Karpas-422 (cell line): ENCODE measurements around the gene PRR3. TPM values are rescaled to one million over a fixed set of nuclear protein-coding genes. Genes with fewer than 3 reads are reported as not detected.
"Not testable (repeated sequence)": the region's sequence is repeated elsewhere in the genome, so short reads cannot be mapped to it uniquely, and the experiment has no call there.

ENCODE experiments used
- DNase-seq: peaks from one replicate; pipeline ENCODE4 v3.0.0-alpha.2; 2015
- H2AFZ ChIP-seq: fragments of 200-600 bp; sonication (generic); 2 replicates; pipeline ENCODE4 v1.6.1; 2014; ENCODE audit warnings: antibody characterized with exemption, low read length, mixed read lengths
- H3K27ac ChIP-seq: fragments of 200-600 bp; sonication (generic); 2 replicates; pipeline ENCODE4 v1.5.1; 2014; ENCODE audit warnings: mild to moderate bottlenecking, low read length, moderate library complexity
- H3K27me3 ChIP-seq: fragments of 200-600 bp; sonication (generic); 2 replicates; pipeline ENCODE4 v1.6.1; 2014; ENCODE audit warnings: low read length, mixed read lengths
- H3K36me3 ChIP-seq: fragments of 200-600 bp; sonication (generic); 2 replicates; pipeline ENCODE4 v1.6.1; 2014; ENCODE audit warnings: low read length, mixed read lengths; ENCODE audit not compliant: insufficient read depth
- H3K4me1 ChIP-seq: fragments of 200-600 bp; sonication (generic); 2 replicates; pipeline ENCODE4 v1.6.1; 2014; ENCODE audit warnings: mild to moderate bottlenecking, low read length, mixed read lengths
- H3K4me2 ChIP-seq: fragments of 200-600 bp; sonication (generic); 2 replicates; pipeline ENCODE4 v1.6.1; 2014; ENCODE audit warnings: low read length, low read depth, mild to moderate bottlenecking; ENCODE audit not compliant: poor library complexity, severe bottlenecking
- H3K4me3 ChIP-seq: fragments of 200-600 bp; sonication (generic); 2 replicates; pipeline ENCODE4 v1.5.1; 2014; ENCODE audit warnings: mild to moderate bottlenecking, antibody characterized with exemption, low read length, mixed read lengths
- H3K79me2 ChIP-seq: fragments of 200-600 bp; sonication (generic); 2 replicates; pipeline ENCODE4 v1.6.1; 2014; ENCODE audit warnings: mild to moderate bottlenecking, low read length, mixed read lengths
- H3K9ac ChIP-seq: fragments of 200-600 bp; sonication (generic); 2 replicates; pipeline ENCODE4 v1.6.0; 2014; ENCODE audit warnings: low read length
- H3K9me2 ChIP-seq: fragments of 200-600 bp; sonication (generic), shearing (Covaris generic); replicated peaks from 2 replicates; pipeline ENCODE4 v1.6.0; 2014; ENCODE audit warnings: mild to moderate bottlenecking, low read length, moderate library complexity; ENCODE audit not compliant: insufficient read depth
- H3K9me3 ChIP-seq: fragments of 300-700, 200-600 bp; sonication (generic); 2 replicates; pipeline ENCODE4 v1.6.1; 2014; ENCODE audit warnings: low read length, mixed read lengths
- H4K20me1 ChIP-seq: fragments of 200-600 bp; sonication (generic); 2 replicates; pipeline ENCODE4 v1.6.1; 2014; ENCODE audit warnings: mild to moderate bottlenecking, antibody characterized with exemption, low read length, low read depth; ENCODE audit not compliant: insufficient read depth
- total RNA-seq: library from RNA; depleted of rRNA; stranded (reverse); fragments of >200 nt; shearing (Covaris generic); gene quantifications from 2 replicates; pipeline ENCODE4 v1.2.3, GENCODE V29; 2014; ENCODE audit warnings: low replicate concordance

Gene PRR3
- total RNA-seq, 1 experiment from 2014 or later: 30.6 TPM

DNA sequence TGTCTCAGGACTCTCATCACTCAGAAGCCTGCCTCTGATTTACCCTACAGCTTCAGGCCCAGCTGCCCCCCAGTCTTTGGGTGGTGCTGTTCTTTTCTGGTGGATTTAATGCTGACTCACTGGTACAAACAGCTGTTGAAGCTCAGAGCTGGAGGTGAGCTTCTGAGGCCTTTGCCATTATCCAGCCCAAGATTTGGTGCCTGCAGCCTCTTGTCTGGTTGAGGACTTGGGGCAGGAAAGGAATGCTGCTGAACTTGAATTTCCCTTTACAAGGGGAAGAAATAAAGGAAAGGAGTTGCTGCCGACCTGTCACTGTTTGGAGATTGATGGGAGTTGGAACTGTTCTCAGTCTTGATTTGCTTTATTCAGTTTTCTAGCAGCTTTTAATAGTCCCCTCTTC is 33.9 kb downstream of the PRR3 start:
- no peak overlapping the region for H2AFZ ChIP-seq
- no peaks in the 10 kb centered on the region for H3K4me1 ChIP-seq
- no peaks in the 10 kb centered on the region for H4K20me1 ChIP-seq
- H3K9ac ChIP-seq: no peak overlapping the region
- peaks cover 39% of the 10 kb centered on the region for H3K36me3 ChIP-seq
- H3K9me3 ChIP-seq: no peaks in the 10 kb centered on the region
- no peaks in the 10 kb centered on the region for H3K27me3 ChIP-seq
- no peaks in the 10 kb centered on the region for H3K9me2 ChIP-seq
- H3K4me3 ChIP-seq: no peak overlapping the region
- H3K79me2 ChIP-seq: peaks cover 17% of the 10 kb centered on the region
- DNase-seq: no peak
- no peak overlapping the region for H3K27ac ChIP-seq
- no peak overlapping the region for H3K4me2 ChIP-seq

DNA sequence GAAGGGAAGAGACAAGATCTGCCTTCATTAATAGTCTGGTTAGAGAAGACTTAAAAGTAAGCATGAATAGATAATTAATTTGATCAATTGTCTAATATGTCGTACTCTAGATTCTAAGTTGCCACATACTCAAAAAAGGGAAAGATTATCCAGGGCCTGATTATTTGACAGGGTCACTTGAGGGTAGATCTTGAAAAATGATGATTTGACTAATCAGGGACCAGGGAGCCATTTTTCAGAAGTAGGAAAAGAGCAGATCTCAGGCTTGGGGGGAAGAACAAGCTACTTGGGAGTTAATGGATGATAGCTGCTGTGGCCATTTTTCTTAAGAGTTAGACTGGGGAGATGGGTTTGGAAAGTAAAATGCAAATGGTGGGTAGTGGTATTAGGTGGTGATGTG is 35.2 kb downstream of the PRR3 start:
- H3K79me2 ChIP-seq: peaks cover 17% of the 10 kb centered on the region
- no peaks in the 10 kb centered on the region for H3K9me2 ChIP-seq
- no peak overlapping the region for H3K4me3 ChIP-seq
- H3K27ac ChIP-seq: no peak overlapping the region
- H3K4me1 ChIP-seq: no peaks in the 10 kb centered on the region
- no peaks in the 10 kb centered on the region for H3K27me3 ChIP-seq
- no peak overlapping the region for H3K4me2 ChIP-seq
- H3K9me3 ChIP-seq: no peaks in the 10 kb centered on the region
- no peaks in the 10 kb centered on the region for H4K20me1 ChIP-seq
- H2AFZ ChIP-seq: no peak overlapping the region
- no peak for DNase-seq
- H3K36me3 ChIP-seq: peaks cover 30% of the 10 kb centered on the region
- H3K9ac ChIP-seq: no peak overlapping the region

DNA sequence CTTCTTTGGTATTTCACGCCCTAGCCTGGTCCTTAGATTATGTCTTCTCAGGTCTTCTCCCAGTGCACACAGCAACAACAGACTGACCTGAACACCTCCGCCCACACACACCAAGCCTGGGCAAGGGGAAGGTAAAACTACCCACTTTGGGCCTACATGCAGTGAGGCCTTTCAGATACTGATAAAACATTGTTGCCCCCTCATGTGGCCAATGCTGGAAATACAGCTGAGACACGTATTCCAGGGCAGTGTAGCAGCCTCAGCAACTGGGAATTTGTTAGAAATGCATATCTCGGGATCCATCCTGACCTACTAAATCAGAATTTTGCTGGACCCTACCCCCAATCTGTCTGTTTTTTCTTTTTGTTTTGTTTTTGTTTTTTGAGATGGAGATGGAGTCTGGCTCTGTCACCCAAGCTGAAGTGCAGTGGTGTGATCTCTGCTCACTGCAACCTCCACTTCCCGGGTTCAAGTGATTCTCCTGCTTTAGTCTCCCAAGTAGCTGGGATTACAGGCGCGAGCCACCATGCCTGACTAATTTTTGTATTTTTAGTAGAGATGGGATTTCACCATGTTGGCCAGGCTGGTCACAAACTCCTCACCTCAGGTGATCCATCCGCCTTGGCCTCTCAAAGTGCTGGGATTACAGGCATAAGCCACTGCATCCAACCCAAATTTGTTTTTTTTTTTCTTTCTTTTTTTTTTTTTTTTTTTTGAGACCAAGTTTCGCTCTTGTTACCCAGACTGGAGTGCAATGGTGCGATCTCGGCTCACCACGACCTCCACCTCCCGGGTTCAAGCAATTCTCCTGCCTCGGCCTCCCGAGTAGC is 40.4 kb downstream of the PRR3 start:
- H3K9me3 ChIP-seq, H3K4me3 ChIP-seq, H2AFZ ChIP-seq, H3K27ac ChIP-seq, H3K4me2 ChIP-seq, H3K9ac ChIP-seq, H3K79me2 ChIP-seq, H3K27me3 ChIP-seq, H3K9me2 ChIP-seq, H3K4me1 ChIP-seq: not testable (repeated sequence)
- Histone ChIP-seq H3K36me3 (peaks cover 39% of the 10 kb centered on the region), H4K20me1 (peaks cover 22% of the 10 kb centered on the region)
- peak; percentile 92 for DNase-seq

DNA sequence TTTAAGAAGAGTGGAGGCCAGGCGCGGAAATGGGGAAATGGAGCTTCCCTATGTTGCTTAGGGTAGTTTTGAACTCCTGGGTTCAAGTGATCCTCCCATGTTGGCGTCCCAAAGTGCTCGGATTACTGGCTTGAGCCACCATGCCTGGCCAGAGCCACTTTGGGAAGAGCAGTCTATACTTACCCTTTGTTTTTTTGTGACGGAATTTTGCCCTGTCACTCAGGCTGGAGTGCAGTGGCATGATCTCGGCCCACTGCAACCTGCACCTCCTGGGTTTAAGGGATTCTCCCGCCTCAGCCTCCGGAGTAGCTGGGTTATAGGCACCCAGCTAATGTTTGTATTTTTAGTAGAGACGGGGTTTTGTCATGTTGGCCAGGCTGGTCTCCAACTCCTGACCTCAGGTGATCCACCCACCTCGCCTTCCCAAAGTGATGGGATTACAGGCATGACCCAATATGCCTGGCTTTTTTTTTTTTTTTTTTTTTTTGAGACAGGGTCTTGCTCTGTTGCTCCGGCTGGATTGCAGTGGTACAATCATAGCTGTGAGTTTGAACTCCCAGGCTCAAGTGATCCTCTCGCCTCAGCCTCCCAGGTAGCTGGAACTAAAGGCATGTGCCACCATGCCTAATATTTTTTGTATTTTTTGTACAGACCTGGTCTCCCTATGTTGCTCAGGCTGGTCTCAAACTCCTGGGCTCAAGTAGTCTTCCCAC is 42.0 kb downstream of the PRR3 start:
- Histone ChIP-seq H3K4me2 (no peak overlapping the region), H3K4me3 (no peak overlapping the region), H3K9me3 (no peaks in the 10 kb centered on the region), H3K27me3 (no peaks in the 10 kb centered on the region), H3K4me1 (no peaks in the 10 kb centered on the region), H3K27ac (no peak overlapping the region), H3K79me2 (no peaks in the 10 kb centered on the region), H4K20me1 (peaks cover 35% of the 10 kb centered on the region), H3K9ac (no peak overlapping the region), H3K36me3 (peaks cover 50% of the 10 kb centered on the region), H3K9me2 (no peaks in the 10 kb centered on the region), H2AFZ (no peak overlapping the region)
- DNase-seq: peak; percentile 53

DNA sequence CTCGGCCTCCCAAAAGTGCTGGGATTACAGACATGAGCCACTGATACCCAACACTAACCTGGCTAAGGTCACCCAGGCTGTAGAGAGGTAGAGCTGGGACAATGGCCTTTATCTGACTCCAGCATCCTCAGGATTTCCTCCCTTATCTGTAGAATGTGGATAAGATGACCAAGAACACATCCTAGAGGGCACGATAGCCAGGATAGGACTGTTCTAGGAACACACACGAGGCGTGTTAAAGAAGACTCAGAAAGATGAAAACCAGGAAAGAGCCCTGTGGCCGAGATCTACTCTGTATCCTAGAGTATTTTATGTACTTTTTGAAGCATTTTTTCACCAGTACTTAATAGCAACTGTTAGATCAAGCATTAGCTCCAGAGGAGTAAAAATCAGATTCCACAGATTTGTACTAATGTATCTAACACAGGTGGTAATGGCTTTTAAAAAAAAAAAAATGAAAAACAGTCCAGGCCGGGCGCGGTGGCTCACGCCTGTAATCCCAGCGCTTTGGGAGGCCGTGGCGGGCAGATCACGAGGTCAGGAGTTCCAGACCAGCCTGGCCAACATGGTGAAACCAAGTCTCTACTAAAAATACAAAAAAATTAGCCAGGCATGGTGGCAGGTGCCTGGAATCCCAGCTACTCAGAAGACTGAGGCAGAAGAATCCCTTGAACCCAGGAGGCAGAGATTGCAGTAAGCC is 42.7 kb downstream of the PRR3 start:
- DNase-seq: no peak
- Histone ChIP-seq H3K27me3 (no peaks in the 10 kb centered on the region), H3K9ac (no peak overlapping the region), H3K9me3 (no peaks in the 10 kb centered on the region), H3K36me3 (peaks cover 53% of the 10 kb centered on the region), H3K4me1 (no peaks in the 10 kb centered on the region), H3K4me2 (no peak overlapping the region), H2AFZ (no peak overlapping the region), H3K27ac (no peak overlapping the region), H3K4me3 (no peak overlapping the region), H3K79me2 (no peaks in the 10 kb centered on the region), H4K20me1 (peaks cover 41% of the 10 kb centered on the region), H3K9me2 (no peaks in the 10 kb centered on the region)

DNA sequence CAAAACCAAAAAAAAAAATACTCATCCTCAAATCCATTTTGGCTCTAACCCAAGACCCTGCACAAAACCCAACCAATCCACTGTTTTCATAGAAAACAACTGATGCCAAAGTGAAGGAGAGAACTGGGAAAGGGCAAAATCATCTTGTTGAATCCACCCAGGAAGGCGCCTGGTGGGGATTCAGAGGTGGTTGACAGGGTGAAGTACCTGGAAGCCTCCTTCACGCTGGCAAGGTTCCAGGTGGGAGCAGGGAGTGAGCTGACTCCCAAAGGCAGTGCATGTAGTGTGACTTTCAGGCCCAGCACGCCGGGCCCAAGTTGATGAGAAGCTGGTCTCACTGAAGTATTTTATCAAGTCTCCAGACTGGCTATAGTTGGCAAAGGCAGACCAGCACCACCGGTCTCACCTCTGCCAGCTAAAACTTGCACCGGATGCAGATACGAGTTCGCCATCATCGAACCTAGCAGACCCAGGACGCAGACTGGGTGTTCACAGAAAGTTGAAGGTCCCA is 43.4 kb downstream of the PRR3 start:
- Histone ChIP-seq H2AFZ (no peak overlapping the region), H3K79me2 (no peaks in the 10 kb centered on the region), H3K4me3 (no peak overlapping the region), H3K9me2 (no peaks in the 10 kb centered on the region), H3K9ac (no peak overlapping the region), H3K4me1 (no peaks in the 10 kb centered on the region), H3K9me3 (no peaks in the 10 kb centered on the region), H3K4me2 (no peak overlapping the region), H3K36me3 (peaks cover 57% of the 10 kb centered on the region), H3K27me3 (no peaks in the 10 kb centered on the region), H3K27ac (no peak overlapping the region), H4K20me1 (peaks cover 47% of the 10 kb centered on the region)
- no peak for DNase-seq

DNA sequence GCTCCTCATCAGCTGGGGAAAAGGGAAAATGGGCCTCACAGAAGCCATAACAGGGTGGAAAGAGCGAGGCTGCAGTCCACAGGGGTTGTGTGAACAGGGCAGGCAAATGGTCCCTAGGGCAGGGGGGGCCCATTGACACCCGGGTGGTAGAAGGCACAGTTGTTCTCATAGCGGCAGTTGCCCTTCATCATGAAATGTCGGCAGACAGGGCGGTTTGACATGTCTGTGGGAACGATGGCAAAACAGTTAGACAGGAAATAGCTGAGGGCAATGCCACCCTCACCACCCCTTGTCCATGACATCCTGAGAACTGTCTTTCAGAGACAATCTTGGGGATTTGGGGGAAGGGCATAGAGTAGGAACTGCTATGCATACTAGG is 44.3 kb downstream of the PRR3 start:
- Histone ChIP-seq H2AFZ (no peak overlapping the region), H3K9ac (no peak overlapping the region), H3K27ac (no peak overlapping the region), H3K36me3 (peaks cover 64% of the 10 kb centered on the region), H4K20me1 (peaks cover 51% of the 10 kb centered on the region), H3K4me1 (no peaks in the 10 kb centered on the region), H3K79me2 (no peaks in the 10 kb centered on the region), H3K27me3 (no peaks in the 10 kb centered on the region), H3K4me3 (no peak overlapping the region), H3K4me2 (no peak overlapping the region), H3K9me2 (no peaks in the 10 kb centered on the region), H3K9me3 (no peaks in the 10 kb centered on the region)
- no peak for DNase-seq
